Measurements from ENCODE around the gene RSAD2. TPM values are rescaled to one million over a fixed set of nuclear protein-coding genes. Genes with fewer than 3 reads are reported as not detected.

The RSAD2 gene
- total and polyA plus RNA-seq, 9 of the 15 experiments (the other 6 are each of a cell fraction or from before 2014, with no cell fraction given) = 0.15 to 1.4 (median 0.28) TPM

DNA sequence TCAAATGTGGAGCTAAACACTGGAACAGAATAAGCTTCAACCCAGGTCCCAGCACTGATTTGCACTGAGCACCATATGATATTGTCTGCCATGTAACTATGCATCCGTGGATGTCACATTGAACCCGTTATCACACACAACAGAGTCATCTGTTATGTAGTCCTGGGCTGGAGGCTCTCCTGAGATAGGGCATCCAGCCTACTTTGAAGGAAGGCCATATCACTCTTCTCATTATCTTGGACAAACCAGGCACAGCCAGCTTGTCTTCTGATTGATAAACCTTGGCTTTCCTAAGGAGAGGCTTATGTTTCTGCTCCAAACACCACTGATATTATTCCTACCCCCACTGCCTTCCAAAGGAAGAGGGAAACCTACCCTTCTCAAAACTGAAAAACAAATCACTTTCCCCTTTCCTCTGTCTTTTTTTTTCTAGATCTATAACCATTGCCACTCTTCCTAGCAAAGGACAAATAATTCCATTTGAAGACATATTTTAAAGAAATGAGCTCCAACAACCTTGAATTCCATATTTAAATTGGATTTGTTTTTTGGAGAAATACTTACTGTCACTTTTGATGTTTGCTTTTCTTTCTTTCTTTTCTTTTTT lies 16.4 kb downstream of the RSAD2 start (continued):
- TF ChIP-seq REST (IDR thresholded peaks at IDR 0.05; ENCODE audit: borderline replicate concordance) = peak; percentile 56; the same call in 1 of the 2 replicates
- no peak for TF ChIP-seq REST (CRISPR knock-in tag; IDR thresholded peaks at IDR 0.05; ENCODE audit: low read depth)
- TF ChIP-seq HMG20A (CRISPR knock-in tag; conservative IDR thresholded peaks at IDR 0.05) = peak; percentile 92
- peak; percentile 100 for TF ChIP-seq TCF3 (CRISPR knock-in tag; IDR thresholded peaks at IDR 0.05)
- peak; percentile 24 to 29; a peak in 3 of 4 replicates for TF ChIP-seq RAD21 (CRISPR knock-in tag; conservative IDR thresholded peaks at IDR 0.05 in 1 of 2, IDR thresholded peaks at IDR 0.05 in 1 of 2)
- peak; percentile 85 for TF ChIP-seq EHMT2 (IDR thresholded peaks at IDR 0.05)
- no peak for TF ChIP-seq TEAD2 (tag; IDR thresholded peaks at IDR 0.05)
- peak; percentile 86 for TF ChIP-seq BCOR (IDR thresholded peaks at IDR 0.05)
- TF ChIP-seq, protein P1, sequence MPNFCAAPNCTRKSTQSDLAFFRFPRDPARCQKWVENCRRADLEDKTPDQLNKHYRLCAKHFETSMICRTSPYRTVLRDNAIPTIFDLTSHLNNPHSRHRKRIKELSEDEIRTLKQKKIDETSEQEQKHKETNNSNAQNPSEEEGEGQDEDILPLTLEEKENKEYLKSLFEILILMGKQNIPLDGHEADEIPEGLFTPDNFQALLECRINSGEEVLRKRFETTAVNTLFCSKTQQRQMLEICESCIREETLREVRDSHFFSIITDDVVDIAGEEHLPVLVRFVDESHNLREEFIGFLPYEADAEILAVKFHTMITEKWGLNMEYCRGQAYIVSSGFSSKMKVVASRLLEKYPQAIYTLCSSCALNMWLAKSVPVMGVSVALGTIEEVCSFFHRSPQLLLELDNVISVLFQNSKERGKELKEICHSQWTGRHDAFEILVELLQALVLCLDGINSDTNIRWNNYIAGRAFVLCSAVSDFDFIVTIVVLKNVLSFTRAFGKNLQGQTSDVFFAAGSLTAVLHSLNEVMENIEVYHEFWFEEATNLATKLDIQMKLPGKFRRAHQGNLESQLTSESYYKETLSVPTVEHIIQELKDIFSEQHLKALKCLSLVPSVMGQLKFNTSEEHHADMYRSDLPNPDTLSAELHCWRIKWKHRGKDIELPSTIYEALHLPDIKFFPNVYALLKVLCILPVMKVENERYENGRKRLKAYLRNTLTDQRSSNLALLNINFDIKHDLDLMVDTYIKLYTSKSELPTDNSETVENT (CRISPR knock-in tag; IDR thresholded peaks at IDR 0.05) = no peak
- peak; percentile 88; the same call in 1 of the 2 replicates for TF ChIP-seq ERF (CRISPR knock-in tag; IDR thresholded peaks at IDR 0.05)
- no peak for TF ChIP-seq HMG20B (CRISPR knock-in tag; IDR thresholded peaks at IDR 0.05)
- peak; percentile 93 for TF ChIP-seq MECOM (CRISPR knock-in tag; IDR thresholded peaks at IDR 0.05)
- TF ChIP-seq, protein P2, sequence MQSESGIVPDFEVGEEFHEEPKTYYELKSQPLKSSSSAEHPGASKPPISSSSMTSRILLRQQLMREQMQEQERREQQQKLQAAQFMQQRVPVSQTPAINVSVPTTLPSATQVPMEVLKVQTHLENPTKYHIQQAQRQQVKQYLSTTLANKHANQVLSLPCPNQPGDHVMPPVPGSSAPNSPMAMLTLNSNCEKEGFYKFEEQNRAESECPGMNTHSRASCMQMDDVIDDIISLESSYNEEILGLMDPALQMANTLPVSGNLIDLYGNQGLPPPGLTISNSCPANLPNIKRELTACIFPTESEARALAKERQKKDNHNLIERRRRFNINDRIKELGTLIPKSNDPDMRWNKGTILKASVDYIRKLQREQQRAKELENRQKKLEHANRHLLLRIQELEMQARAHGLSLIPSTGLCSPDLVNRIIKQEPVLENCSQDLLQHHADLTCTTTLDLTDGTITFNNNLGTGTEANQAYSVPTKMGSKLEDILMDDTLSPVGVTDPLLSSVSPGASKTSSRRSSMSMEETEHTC (IDR thresholded peaks at IDR 0.05) = peak; percentile 88; the same call in 1 of the 2 replicates
- TF ChIP-seq ZBTB12 (CRISPR knock-in tag; IDR thresholded peaks at IDR 0.05) = peak; percentile 71
